Stomach (tissue), 4 donors: ENCODE data around the gene INHBA.

Experiments used
- CTCF ChIP-seq, 7 experiments: fragments of 450-650 bp in 4 of 7; fragments of 200-600 bp in 3 of 7; sonication (generic) in 3 of 7; IDR thresholded peaks; one replicate each; pipeline ENCODE4 v1.5.1; 2016 to 2019; ENCODE audit warnings: antibody characterized with exemption in 7 of 7, control low read depth in 2 of 7, mild to moderate bottlenecking in 1 of 7
- EP300 ChIP-seq: sonication (generic); formaldehyde crosslinking; IDR thresholded peaks from one replicate; pipeline ENCODE4 v1.6.1; 2017; ENCODE audit warnings: antibody characterized with exemption
- POLR2AphosphoS5 ChIP-seq, 3 donors: sonication (generic); formaldehyde crosslinking; IDR thresholded peaks; one replicate each; pipeline ENCODE4 v1.6.1; 2016; ENCODE audit warnings: antibody characterized with exemption in 3 of 3

GRCh38 chr7:41641011-41641664 lies 61.8 kb downstream of the INHBA start:
- TF ChIP-seq CTCF (IDR thresholded peaks at IDR 0.05) (no peak), POLR2AphosphoS5 (IDR thresholded peaks at IDR 0.05) (no peak), EP300 (no peak)
